ENCODE data around the gene CFAP73.

The CFAP73 gene

DNA sequence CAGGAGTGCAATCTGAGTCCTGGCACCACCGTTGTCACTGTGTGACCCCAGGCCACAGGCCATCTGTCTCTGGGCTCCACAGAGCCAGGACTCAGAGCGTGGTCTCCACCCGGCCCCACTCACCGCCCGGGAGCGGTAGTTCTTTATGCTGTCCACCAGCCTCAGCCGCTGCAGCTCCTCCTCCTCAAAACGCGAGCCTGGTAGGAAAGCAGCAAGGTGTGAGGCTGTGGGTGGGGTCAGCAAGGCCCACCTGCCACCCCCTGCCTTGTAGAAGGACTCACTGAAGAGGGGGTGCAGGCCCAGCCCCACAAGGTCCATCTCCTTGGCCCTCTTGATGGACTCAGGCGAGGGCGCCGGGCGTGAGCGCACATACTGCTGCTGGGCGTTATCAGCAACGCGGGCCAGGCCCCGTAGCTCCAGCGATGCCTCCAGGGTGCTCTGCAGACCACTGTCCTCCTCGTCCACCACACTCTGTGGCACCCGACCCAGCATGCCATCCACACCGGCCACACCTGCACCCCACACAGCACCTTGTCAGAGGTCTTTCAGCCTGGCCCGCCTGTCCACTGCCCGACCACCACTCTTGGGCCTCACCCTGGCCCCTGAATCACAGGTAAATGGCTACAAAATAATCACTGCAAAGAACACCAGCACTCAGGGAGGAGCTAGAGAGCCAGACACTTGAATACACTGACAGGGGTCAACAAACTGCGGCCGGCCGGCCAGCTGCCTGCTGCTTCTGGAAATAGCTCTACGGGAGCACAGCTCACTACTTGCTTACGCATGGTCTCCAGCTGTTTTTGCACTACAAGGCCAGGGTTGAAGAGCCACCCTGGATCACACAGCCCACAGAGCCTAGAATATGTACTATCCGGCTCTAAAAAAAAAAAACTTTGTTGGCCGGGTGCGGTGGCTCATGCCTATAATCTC, 16.3 kb downstream of the CFAP73 start:
- no peak for DNase-seq (ENCODE audit: low spot score)

DNA sequence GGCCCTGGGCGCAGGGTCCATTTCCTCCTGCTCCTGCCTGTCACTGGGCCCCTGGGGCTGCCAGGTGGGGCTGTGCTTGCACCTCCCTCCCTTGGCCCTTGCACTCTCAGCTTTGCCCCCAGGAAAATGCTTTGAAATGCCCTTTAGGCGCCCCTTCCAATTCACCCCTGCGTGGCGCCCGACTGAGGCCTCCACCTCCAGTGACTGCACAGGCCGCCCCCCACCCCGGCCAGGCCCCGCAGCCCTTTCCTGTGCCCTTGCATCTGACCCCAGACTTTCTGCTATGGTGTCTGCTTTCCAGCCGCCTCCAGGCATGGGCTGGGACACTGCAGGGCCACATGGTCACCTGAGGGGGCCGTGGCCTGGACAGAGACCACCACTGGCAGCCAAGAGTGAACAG, 18.3 kb downstream of the CFAP73 start:
- DNase-seq (ENCODE audit: low spot score), result no peak

DNA sequence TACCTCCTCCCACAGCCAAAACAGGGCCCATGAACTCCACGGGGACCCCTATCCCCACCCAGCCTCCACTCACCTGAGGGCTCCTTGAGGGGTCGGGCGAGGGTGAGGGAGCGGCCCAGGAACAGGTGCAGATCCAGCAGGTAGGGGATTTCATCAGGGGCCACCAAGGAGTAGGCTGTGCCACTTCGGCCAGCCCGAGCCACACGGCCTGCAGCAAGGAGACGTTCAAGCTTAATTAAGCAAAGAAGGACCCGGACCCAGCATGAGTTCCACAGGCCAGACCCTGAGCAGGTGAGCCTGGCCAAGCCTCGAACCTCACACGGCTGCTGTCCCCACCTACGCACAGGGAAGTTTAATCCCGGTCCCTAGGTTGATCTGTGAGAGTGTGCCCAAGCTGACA, 20.2 kb downstream of the CFAP73 start:
- DNase-seq (ENCODE audit: low spot score), result no peak

DNA sequence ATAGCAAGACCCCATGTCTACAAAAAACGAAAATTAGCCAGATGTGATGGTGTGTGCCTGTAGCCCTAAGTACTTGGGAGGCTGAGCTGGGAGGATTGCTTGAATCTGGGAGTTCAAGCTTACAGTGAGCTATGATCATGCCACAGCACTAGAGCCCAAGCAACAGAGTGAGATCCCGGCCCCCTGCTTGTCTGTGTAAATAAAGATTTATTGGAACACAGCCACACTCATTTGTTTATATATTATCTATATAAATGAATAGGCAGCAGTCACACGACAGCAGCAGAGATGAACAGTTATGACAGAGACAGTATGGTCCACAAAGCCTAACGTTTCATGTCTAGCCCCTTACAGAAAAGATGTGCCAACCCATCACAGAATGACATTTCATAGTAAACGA, 20.9 kb downstream of the CFAP73 start:
- DNase-seq (ENCODE audit: low spot score), result no peak

DNA sequence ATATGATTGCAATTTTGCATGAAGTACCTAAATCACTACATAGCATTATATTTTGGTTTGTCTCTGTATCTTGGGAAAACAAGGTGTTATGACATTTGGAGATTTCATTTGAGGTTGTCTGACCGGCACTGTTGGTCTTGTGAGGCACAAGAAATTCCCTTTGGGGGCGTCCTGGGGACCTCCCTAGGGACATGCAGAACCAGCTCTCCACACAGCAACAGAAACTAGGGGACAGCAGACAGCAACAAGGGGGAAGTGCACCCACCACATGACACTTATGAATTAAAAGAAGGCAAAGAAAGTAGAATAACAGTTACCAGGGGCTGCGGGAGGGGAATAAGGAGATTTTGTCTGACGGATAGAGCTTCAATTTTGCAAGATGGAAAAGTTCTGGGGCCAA, 21.4 kb downstream of the CFAP73 start:
- no peak for DNase-seq (ENCODE audit: low spot score)

DNA sequence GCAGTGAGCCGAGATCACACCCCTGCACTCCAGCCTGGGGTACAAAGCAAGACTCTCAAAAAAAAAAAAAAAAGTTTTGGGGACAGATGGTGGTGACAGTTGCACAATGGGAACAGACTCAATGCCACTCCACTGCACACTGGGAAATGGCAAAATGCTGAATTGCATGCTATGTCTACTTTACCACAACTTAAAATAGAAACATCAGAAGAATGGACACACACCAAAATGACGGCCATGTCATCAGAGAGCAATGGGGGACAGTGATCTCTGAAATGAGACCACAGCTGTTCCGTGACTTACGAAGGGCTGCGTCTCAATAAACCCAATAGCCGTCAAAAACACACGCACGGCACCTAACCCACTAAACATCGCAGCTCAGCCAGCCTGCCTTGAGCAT, 22.0 kb downstream of the CFAP73 start:
- no peak for DNase-seq (ENCODE audit: low spot score)

DNA sequence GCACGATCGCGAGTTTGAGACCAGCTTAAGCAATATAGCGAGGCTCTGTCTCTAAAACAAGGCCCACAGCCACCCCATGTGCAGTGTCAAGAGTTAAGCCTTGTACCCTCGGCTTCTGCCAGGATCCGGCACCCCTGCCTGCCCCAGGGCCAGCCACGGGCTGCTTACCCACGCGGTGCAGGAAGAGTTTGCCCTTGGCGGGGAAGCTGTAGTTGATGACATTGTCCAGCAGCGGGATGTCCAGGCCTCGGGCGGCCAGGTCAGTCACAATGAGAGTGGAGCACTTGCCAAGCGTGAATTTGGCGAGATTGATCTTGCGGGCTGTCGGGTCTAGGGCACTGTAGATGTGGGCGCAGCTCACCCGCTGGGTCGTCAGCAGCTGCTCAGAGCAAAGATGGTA, 22.7 kb downstream of the CFAP73 start:
- DNase-seq (ENCODE audit: low spot score), result no peak

DNA sequence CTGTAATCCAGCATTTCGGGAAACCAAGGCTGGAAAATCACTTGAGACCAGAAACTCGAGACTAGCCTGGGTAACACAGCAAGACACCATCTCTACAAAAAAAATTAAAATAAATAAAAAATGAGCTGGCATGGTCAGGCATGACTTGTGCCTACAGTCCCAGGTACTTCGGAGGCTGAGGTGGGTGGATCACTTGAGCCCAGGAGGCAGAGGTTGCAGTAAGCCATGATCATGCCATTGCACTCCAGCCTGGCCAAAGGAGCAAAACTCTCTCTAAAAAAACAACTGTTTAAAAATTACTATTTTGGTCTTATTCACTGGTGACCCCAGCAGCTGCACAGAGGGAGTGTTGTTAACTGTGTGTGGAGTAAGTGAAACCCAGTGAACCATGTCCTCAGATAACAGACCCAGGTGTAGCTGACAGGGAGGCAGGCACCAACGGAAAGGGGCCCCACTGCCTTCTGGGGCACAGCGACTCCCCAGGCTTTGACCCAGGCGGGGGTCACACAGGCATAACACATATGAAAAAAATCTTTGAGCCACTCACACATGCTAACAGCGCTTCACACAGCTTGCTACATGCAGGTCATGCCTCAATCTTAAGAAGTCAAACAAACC, 23.7 kb downstream of the CFAP73 start:
- no peak for DNase-seq (ENCODE audit: low spot score)

DNA sequence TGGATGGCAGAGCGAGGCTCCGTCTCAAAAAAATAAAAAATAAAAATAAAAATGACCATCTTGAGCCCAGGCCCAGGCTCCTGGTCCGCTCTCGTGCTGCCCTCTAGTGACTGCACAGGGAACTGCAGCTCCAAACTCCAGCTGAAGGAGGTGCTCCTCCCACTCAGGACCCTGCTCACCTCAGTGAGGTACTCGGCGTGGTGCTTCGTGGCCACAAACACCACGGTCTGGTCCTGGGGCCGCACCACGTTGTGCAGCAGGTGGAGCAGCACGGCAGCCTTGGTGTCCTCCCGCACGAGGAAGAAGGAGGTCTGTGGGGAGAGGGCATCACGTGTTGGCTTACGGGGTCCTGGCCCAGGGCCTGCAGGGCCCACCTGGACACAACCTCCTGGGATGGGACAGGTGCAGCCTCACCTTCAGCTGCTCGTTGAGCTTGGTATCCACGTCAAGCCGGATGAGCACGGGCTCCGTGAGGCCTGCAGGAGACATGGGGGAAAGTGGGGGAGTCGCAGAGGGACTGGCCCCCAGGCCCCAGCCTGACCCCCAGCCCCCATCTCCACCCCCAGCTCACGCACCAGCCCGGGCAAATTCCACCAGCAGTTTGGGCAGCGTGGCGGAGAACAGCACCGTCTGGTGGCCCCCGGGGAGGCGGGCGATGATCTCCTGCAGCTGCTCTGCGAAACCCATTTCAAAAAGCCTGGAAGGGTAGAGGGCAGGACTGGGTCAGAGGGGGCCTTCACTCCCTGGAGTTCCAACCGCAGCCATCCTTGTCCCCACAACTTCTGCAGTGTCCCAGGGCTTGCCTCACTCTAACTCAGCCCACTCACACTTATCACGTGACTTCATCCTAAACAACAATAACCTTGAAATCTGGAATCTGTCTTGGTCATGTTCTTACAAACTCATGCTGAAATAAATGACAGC, 25.2 kb downstream of the CFAP73 start:
- no peak for DNase-seq (ENCODE audit: low spot score)

DNA sequence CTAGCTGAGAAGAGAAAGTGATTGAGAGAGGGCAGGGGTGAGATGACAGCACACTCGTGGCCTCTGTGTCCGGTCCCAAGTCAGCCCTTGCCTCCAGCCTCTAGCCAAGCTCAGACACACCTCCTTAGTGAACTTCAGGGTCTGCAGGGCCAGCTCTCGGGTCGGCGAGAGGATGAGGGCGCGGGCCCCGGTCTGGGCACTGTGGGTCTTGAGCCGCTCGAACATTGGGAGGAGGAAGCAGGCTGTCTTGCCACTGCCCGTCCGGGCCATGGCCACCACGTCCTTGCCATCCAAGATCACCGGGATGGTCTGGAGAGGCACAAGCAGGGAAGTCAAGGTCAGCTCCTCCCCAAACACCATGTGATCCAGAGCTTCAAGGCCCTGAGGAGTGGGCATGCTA, 29.5 kb downstream of the CFAP73 start:
- DNase-seq (ENCODE audit: low spot score), result no peak

DNA sequence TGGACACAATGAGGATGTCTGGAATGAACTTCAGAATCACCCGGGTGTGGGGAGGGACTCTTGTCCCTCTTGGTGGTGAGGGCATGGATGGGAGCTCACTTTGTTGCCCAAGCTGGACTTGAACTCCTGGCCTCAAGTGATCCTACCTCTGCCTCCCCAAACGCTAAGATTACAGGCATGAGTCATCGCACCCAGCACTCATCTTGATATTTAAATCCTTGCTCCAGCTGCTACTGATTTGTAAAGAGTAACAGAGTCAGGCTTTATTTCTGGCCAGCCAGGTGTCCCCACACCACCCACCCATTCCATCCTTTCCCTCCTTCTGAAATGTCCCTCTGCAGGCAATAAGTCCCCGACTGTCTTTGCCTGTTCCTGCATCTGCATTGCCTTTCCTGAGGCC, 30.8 kb downstream of the CFAP73 start:
- no peak for DNase-seq (ENCODE audit: low spot score)

DNA sequence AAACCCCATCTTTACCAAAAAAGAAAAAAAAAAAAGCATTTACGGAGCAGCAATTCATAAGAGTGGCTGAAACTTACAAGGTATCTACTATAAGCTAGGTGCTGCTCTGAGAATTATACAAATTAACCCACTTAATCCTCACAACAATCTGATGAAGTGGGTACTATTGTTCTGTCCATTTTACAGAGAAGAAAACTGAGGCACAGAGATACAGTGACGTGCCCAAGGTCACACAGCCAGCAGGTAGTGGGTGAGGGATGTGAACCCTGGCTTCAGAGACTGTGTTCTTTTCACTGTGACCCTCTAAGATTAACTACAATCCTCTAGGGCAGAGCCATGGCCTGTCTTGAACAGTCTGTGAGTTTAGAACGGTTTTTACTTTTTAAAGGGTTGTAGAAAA, 32.5 kb downstream of the CFAP73 start:
- no peak for DNase-seq (ENCODE audit: low spot score)

DNA sequence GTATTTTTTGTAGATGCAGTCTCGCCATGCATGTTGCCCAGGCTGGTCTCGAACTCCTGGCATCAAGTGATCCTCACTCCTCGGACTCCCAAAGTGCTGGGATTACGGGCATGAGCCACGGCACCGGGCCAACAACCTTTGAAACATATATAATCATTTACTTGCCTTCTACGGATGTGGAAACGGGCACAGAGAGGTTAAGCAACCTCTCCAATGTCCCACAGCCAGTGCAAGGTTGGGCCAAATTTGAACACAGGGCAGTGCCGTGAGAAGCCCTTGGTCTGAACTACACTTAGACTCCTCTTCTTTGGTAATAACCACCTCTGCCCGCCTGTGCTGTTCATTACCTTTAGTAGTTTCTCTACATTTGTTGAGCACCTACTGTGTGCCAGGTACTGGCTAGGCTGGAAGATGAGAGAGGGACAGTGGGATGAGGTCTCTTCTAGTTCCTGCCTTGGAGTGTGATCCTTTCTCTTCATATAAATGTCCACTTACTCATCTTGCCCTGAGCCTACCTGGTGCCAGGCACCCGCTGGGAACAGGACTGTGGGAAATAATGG, 33.6 kb downstream of the CFAP73 start:
- DNase-seq (ENCODE audit: low spot score), result no peak

DNA sequence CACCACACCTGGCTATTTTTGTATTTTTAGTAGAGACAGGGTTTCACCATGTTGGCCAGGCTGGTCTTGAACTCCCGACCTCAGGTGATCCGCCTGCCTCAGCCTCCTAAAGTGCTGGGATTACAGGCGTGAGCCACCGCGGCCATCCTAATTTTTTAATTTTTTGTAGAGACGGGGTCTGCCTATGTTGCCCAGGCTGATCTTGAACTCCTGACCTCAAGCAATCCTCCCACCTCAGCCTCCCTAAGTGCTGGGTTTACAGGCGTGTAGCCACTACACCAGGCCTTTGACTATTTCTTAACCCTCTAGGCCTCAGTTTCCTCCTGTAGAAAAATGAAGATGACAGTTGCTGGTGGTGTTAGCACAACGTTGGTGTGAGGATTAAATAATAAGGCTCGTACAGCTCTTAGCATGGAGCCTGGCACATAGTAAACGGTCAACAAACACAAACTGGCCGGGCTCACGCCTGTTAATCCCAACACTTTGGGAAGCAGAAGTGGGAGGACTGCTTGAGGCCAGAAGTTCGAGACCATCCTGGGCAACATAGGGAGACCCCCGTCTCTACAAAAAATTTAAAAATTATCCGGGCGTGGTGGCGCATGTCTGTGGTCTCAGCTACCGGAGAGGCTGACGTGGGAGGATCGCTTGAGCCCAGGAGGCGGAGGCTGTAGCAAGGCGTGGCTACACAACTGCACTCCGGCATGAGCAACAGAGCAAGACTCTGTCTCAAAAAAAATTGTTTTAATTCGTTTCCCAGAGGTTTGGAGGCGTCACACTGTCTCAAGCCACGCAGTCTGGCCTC, 34.8 kb downstream of the CFAP73 start:
- DNase-seq (ENCODE audit: low spot score), result no peak

DNA sequence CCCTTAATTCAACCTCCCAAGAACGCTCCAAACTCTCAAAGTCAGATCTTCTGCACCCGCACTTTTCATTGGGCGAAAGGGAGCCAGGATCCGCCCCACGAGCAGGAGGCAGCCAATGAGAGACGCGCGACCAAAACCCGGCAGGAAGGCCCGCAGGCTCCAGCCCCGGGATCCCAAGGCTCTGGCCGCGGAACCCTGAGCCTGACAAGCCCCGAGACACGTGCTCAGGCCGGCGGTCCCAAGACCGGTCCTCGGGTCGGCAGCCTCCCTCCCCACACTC, 35.3 kb downstream of the CFAP73 start:
- DNase-seq (ENCODE audit: low spot score), result peak; percentile 93

DNA sequence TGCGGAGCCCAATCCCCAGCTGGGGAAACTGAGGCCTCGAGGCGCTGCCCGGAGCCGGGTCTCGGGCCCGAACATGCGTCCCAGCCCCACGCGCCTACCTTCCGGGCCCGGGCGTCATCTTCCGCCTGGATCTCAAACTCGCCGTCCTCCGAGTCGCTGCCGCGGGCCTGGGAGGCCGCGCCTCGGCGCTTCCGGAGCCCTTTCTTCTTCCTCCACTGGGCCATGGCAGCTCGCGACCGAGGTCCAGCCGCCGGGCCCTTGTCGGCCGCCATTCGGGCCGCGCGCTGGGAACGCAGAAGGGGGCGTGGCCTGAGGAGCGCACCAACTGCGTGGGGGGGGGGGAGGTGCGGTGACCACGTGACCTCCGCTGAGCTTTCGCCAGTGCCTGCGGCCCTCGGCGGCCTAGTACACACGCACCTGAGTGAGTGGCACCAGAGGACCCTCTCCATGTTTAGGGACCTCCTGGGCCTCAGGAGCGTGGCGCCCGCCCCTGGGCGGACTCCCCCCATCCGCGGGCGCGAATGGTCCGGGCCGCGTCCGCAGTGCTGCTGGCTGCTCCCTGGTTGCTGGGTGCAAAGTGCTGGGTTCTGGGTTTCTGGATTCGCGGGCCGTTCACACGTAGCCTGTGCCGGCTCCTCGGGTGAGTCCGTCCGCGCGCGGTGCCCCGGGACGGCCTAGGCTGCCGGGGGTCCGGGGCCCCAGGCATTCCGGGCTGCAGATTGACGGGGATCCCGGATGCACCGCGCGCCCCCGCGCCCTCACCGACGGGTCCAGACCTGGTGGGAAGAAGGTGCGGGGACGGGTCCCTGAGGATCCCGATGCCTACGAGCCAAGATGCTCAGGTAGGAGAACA, 35.9 kb downstream of the CFAP73 start, which contains the start of the genes DDX54 and RITA1:
DDX54 (minus strand) TSS at position 299 of the 853 bp plus-strand sequence; CDS start at position 272, 27 bp downstream.
RITA1 (plus strand) TSS at position 542 of the 853 bp plus-strand sequence. CDS start 1,026 bp downstream, outside the sequence.
- peak; percentile 91 for DNase-seq (ENCODE audit: low spot score)

DNA sequence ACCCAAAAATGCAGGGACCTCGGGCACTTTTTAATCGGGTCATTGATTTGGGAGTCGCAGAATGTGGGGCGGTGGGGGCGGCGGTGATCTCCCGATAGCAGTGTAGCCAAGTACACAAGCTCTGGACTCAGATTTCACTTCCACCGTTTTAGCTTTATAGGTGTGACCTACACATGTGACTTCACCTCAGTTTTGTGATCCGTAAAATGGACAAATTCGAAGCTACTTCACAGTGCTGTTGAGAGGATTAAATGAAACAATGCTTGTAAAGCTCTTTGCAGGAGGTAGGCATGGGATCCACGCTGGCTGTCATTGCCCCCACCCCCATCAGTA, 36.5 kb downstream of the CFAP73 start:
- DNase-seq (ENCODE audit: low spot score), result no peak

DNA sequence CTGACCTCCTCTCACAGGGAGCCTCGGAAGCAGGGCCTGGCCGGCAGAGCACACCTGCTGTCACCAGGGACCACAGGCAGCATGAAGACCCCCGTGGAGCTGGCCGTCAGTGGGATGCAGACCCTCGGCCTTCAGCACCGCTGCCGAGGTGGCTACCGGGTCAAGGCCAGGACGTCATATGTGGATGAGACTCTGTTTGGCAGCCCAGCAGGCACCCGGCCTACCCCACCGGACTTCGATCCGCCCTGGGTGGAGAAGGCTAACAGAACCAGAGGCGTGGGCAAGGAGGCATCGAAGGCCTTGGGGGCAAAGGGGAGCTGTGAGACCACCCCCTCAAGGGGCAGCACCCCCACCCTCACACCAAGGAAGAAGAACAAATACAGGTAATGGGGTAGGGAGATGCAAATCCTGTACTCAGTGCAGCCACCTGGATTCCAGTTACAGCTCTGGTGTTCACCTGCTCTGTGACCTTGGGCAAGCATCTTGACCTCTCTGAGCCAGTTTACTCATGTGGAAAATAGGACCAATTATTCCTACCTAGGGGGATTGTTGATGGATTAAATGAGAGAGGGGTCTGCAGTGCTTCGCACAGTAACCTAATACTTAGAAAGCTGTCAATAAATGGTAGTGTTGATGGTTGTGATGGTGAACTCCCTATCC, 37.3 kb downstream of the CFAP73 start:
- no peak for DNase-seq (ENCODE audit: low spot score)

DNA sequence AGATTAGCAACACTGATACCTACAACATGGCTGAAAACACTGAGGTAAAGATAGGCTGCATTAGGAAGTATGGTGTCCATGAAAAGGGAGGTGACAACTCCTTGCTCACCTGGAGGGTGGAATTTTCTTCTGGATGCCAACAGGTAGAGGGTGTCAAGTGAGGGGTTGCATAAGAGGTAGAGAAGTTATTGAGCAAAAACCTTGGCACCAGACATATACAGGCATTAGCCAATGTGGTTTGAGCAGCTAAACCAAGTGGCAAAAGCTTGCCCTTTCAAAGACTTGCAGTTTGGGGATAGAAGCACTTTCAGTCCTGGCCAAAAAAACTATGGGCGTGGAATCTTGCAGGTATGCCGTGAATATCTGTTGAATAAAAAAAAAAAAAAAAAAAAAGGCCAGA, 39.8 kb downstream of the CFAP73 start:
- no peak for DNase-seq (ENCODE audit: low spot score)

DNA sequence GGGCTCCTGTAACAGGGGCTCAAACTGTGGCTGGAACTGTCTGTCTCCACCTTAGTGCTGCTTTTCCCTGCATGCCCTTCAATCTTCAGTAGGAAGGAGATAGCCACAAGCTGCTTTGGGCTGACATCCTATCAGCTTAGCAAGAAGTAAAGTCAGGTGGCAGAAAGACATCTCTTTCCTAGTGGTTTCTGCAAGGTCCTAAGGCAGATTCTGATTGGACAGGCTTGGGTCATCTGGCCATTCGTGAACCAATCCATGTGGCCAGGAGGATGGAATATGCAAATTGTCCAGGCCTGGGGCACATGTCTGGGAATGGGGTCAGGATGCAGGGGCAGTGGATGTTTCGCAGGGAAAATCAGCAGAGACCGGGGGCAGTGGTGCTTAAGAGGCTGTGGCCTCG, 41.2 kb downstream of the CFAP73 start:
- DNase-seq (ENCODE audit: low spot score), result no peak
